Stimulated activated CD4-positive, alpha-beta T cell treated with anti-CD3 and anti-CD28 coated beads, Interleukin-15, amount 100 ng/mL, for 24 hours (primary cell): ENCODE results near the gene MFSD8.
A peak's percentile ranks its signal among the peaks of the same experiment; 100 is the strongest.
"Not testable (repeated sequence)": the region's sequence is repeated elsewhere in the genome, so short reads cannot be mapped to it uniquely, and the experiment has no call there.

Experiments used
- DNase-seq: peaks from one replicate; pipeline ENCODE4 v3.0.0-alpha.2; 2020

MFSD8 gene

GRCh38 chr4:127965062-127965802, at the start of gene MFSD8, which contains the start of gene ABHD18:
Gene MFSD8 (minus strand): TSS chr4:127965173. CDS start chr4:127965133, 40 bp downstream.
Gene ABHD18 (plus strand): TSS chr4:127965406. CDS start chr4:127982956, 17,550 bp downstream.
- DNase-seq = peak; percentile 99

- DNase-seq = no peak
Observed at GRCh38 chr4:128009428-128009827, 44.5 kb upstream of the MFSD8 start.

- DNase-seq = no peak
Observed at GRCh38 chr4:128006592-128006991, 41.6 kb upstream of the MFSD8 start.

- DNase-seq = peak; percentile 39
Observed at GRCh38 chr4:127997534-127998388, 32.8 kb upstream of the MFSD8 start.

- not testable (repeated sequence) for DNase-seq
Observed at GRCh38 chr4:127996521-127996920, 31.5 kb upstream of the MFSD8 start.

GRCh38 chr4:127995776-127996175, 30.8 kb upstream of the MFSD8 start:
- no peak for DNase-seq

GRCh38 chr4:127993151-127993550, 28.2 kb upstream of the MFSD8 start:
- no peak for DNase-seq

GRCh38 chr4:127988638-127989037, 23.7 kb upstream of the MFSD8 start:
- DNase-seq = no peak

GRCh38 chr4:127985989-127986388, 21.0 kb upstream of the MFSD8 start:
- DNase-seq = no peak

- DNase-seq = no peak
Observed at GRCh38 chr4:127982445-127982844, 17.5 kb upstream of the MFSD8 start.

- DNase-seq = no peak
Observed at GRCh38 chr4:127978930-127979329, 14.0 kb upstream of the MFSD8 start.

GRCh38 chr4:127975121-127975770, 10.3 kb upstream of the MFSD8 start:
- DNase-seq = no peak

GRCh38 chr4:127970925-127971324, 6.0 kb upstream of the MFSD8 start:
- not testable (repeated sequence) for DNase-seq

- no peak for DNase-seq
Observed at GRCh38 chr4:127968586-127968985, 3.6 kb upstream of the MFSD8 start.

- no peak for DNase-seq
Observed at GRCh38 chr4:127967141-127967775, 2.3 kb upstream of the MFSD8 start.

- peak; percentile 77 for DNase-seq
Observed at GRCh38 chr4:127965803-127966175, 816 bp upstream of the MFSD8 start.

- DNase-seq = peak; percentile 52
Observed at GRCh38 chr4:127964426-127965061, 429 bp downstream of the MFSD8 start.

GRCh38 chr4:127963633-127964398, 1.2 kb downstream of the MFSD8 start:
- peak; percentile 6 for DNase-seq

- DNase-seq = no peak
Observed at GRCh38 chr4:127959794-127960193, 5.2 kb downstream of the MFSD8 start.

GRCh38 chr4:127957105-127957504, 7.9 kb downstream of the MFSD8 start:
- no peak for DNase-seq

GRCh38 chr4:127936974-127937373, 28.0 kb downstream of the MFSD8 start:
- no peak for DNase-seq

GRCh38 chr4:127931836-127932235, 33.1 kb downstream of the MFSD8 start:
- not testable (repeated sequence) for DNase-seq
